ENCODE measurements around the gene TAPT1. TPM values are rescaled to one million over a fixed set of nuclear protein-coding genes. Genes with fewer than 3 reads are reported as not detected.

Gene TAPT1
- total RNA-seq, 1 experiment from 2014 or later: 17.3 TPM

GRCh38 chr4:16186986-16187385 lies 39.3 kb downstream of the TAPT1 start:
- POLR2A ChIA-PET: no interaction called here
- Histone ChIP-seq H3K4me1 (ENCODE audit: control insufficient read depth, insufficient read depth, low read length) (no peaks in the 10 kb centered on the region), H3K4me3 (ENCODE audit: low read depth in 2 of 2, low read length in 2 of 2) (no peak overlapping the region), H3K27ac (ENCODE audit: low read length) (no peak overlapping the region), H3K36me3 (ENCODE audit: control insufficient read depth, insufficient read depth, low read length) (no peaks in the 10 kb centered on the region), H3K27me3 (ENCODE audit: control insufficient read depth, insufficient read depth, low read length) (no peaks in the 10 kb centered on the region), H3K9me3 (ENCODE audit: control insufficient read depth, insufficient read depth, low read depth, low read length) (no peaks in the 10 kb centered on the region)
- DNase-seq (ENCODE audit: low read depth, low spot score) (no peak), ATAC-seq (no peak)
- no TSS peak for BruUV-seq (replicated peaks)
- TF ChIP-seq CTCF (IDR thresholded peaks at IDR 0.05): no peak
- no peak for TF ChIP-seq TCF7L2 (IDR thresholded peaks at IDR 0.05; ENCODE audit: low read depth, low read length)
- TF ChIP-seq, protein P1, sequence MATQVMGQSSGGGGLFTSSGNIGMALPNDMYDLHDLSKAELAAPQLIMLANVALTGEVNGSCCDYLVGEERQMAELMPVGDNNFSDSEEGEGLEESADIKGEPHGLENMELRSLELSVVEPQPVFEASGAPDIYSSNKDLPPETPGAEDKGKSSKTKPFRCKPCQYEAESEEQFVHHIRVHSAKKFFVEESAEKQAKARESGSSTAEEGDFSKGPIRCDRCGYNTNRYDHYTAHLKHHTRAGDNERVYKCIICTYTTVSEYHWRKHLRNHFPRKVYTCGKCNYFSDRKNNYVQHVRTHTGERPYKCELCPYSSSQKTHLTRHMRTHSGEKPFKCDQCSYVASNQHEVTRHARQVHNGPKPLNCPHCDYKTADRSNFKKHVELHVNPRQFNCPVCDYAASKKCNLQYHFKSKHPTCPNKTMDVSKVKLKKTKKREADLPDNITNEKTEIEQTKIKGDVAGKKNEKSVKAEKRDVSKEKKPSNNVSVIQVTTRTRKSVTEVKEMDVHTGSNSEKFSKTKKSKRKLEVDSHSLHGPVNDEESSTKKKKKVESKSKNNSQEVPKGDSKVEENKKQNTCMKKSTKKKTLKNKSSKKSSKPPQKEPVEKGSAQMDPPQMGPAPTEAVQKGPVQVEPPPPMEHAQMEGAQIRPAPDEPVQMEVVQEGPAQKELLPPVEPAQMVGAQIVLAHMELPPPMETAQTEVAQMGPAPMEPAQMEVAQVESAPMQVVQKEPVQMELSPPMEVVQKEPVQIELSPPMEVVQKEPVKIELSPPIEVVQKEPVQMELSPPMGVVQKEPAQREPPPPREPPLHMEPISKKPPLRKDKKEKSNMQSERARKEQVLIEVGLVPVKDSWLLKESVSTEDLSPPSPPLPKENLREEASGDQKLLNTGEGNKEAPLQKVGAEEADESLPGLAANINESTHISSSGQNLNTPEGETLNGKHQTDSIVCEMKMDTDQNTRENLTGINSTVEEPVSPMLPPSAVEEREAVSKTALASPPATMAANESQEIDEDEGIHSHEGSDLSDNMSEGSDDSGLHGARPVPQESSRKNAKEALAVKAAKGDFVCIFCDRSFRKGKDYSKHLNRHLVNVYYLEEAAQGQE (IDR thresholded peaks at IDR 0.05; ENCODE audit: insufficient read depth in 1 of 2, low read depth in 2 of 2, low read length in 1 of 2): no peak
- TF ChIP-seq SIN3A (IDR thresholded peaks at IDR 0.05; ENCODE audit: borderline replicate concordance, insufficient read depth, low read depth, low read length): no peak
- no peak for TF ChIP-seq POLR2AphosphoS5 (IDR thresholded peaks at IDR 0.05; ENCODE audit: low read depth, low read length)
- CTCF ChIA-PET: no interaction called here
- in situ Hi-C loops (cut with HindIII; ENCODE audit: low pct_unique_long_range_greater_than_20kb, low sequenced_read_pairs) (no loop called here), intact Hi-C loops (cut with micrococcal nuclease; ENCODE audit: unreplicated experiment) (no loop called here)

DNA sequence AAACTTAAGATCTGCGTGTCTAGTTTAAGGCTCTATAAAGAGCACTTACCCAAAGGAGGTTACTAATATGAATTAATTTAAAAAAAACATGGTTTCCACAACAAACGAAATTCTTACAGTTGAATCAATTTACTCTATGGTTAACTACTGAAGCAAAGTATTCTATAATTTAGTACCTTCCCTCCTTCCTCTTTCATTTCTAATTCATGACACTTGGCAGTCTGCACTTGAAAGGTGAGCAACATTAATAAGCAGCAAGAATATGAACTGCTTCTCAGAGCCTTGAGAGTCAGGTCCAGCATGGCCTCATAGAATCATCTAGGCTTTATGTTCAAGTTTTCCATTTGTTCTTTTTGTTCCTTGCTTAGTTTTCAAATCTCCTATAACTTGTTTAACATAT lies 42.7 kb downstream of the TAPT1 start:
- ChIA-PET CTCF (no interaction called here), POLR2A (no interaction called here)
- in situ Hi-C loops (cut with HindIII; ENCODE audit: low pct_unique_long_range_greater_than_20kb, low sequenced_read_pairs): no loop called here
- intact Hi-C loops (cut with micrococcal nuclease; ENCODE audit: unreplicated experiment): no loop called here
- DNase-seq (ENCODE audit: low read depth, low spot score) (no peak), ATAC-seq (no peak)
- H3K36me3 ChIP-seq (ENCODE audit: control insufficient read depth, insufficient read depth, low read length): no peaks in the 10 kb centered on the region; the same call in 1 of the 2 replicates
- no peak overlapping the region for H3K4me3 ChIP-seq (ENCODE audit: low read depth in 2 of 2, low read length in 2 of 2)
- no peak overlapping the region for H3K27ac ChIP-seq (ENCODE audit: low read length)
- BruUV-seq (replicated peaks): no TSS peak
- H3K27me3 ChIP-seq (ENCODE audit: control insufficient read depth, insufficient read depth, low read length): no peaks in the 10 kb centered on the region
- H3K4me1 ChIP-seq (ENCODE audit: control insufficient read depth, insufficient read depth, low read length): no peaks in the 10 kb centered on the region
- TF ChIP-seq TCF7L2 (IDR thresholded peaks at IDR 0.05; ENCODE audit: low read depth, low read length) (no peak), CTCF (IDR thresholded peaks at IDR 0.05) (no peak), SIN3A (IDR thresholded peaks at IDR 0.05; ENCODE audit: borderline replicate concordance, insufficient read depth, low read depth, low read length) (no peak), POLR2AphosphoS5 (IDR thresholded peaks at IDR 0.05; ENCODE audit: low read depth, low read length) (no peak)
- TF ChIP-seq, protein P1 (IDR thresholded peaks at IDR 0.05; ENCODE audit: insufficient read depth in 1 of 2, low read depth in 2 of 2, low read length in 1 of 2): no peak
- no peaks in the 10 kb centered on the region for H3K9me3 ChIP-seq (ENCODE audit: control insufficient read depth, insufficient read depth, low read depth, low read length)
